ENCODE measurements around the gene SUPT3H. TPM values are rescaled to one million over a fixed set of nuclear protein-coding genes. Genes with fewer than 3 reads are reported as not detected.
A peak's percentile ranks its signal among the peaks of the same experiment; 100 is the strongest.
"Not testable (repeated sequence)": the region's sequence is repeated elsewhere in the genome, so short reads cannot be mapped to it uniquely, and the experiment has no call there.

Gene SUPT3H
- total RNA-seq, 1 experiment from 2014 or later: 12.7 TPM

DNA sequence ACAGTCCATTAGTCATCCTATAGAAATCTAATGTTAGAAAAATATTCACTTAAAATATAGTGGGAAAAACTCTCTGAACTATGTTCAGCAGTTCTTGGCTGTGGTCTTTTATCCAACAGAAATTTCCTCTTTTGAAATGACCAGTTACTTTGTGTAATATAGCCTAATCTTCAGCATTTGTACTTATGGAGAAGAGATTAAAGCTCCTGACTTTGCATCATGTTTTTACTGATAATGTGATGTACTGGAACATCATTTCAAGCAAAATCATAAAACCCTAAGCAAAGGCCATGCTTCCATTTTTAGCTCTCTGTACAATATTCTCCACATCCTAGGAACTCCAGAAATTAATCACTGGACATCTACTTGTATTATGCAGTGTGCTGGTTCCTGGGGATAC is 480.4 kb downstream of the SUPT3H start:
- no TSS peak for BruUV-seq (replicated peaks)

GRCh38 chr6:44896701-44897100 is 481.0 kb downstream of the SUPT3H start:
- H3K4me3 Mint-ChIP-seq (ENCODE audit: unreplicated experiment): no peak overlapping the region
- TF ChIP-seq, protein P1, sequence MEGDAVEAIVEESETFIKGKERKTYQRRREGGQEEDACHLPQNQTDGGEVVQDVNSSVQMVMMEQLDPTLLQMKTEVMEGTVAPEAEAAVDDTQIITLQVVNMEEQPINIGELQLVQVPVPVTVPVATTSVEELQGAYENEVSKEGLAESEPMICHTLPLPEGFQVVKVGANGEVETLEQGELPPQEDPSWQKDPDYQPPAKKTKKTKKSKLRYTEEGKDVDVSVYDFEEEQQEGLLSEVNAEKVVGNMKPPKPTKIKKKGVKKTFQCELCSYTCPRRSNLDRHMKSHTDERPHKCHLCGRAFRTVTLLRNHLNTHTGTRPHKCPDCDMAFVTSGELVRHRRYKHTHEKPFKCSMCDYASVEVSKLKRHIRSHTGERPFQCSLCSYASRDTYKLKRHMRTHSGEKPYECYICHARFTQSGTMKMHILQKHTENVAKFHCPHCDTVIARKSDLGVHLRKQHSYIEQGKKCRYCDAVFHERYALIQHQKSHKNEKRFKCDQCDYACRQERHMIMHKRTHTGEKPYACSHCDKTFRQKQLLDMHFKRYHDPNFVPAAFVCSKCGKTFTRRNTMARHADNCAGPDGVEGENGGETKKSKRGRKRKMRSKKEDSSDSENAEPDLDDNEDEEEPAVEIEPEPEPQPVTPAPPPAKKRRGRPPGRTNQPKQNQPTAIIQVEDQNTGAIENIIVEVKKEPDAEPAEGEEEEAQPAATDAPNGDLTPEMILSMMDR (IDR thresholded peaks at IDR 0.05; ENCODE audit: unreplicated experiment): no peak
- BruUV-seq (replicated peaks): no TSS peak
- no peaks in the 10 kb centered on the region for H3K27me3 Mint-ChIP-seq (ENCODE audit: insufficient read depth, unreplicated experiment)
- no peaks in the 10 kb centered on the region for H3K4me1 Mint-ChIP-seq (ENCODE audit: insufficient read depth, unreplicated experiment)
- POLR2A ChIA-PET: no interaction called here
- no peak overlapping the region for H3K27ac Mint-ChIP-seq (ENCODE audit: low read depth, unreplicated experiment)
- no peak for DNase-seq (ENCODE audit: unreplicated experiment)
- no peaks in the 10 kb centered on the region for H3K9me3 Mint-ChIP-seq (ENCODE audit: unreplicated experiment)
- no peaks in the 10 kb centered on the region for H3K36me3 Mint-ChIP-seq (ENCODE audit: insufficient read depth, unreplicated experiment)
- CTCF ChIA-PET: no interaction called here
- intact Hi-C loops (cut with micrococcal nuclease): no loop called here

More for the DNA sequence above, 480.4 kb downstream of the SUPT3H start:
- Mint-ChIP-seq H3K9me3 (ENCODE audit: unreplicated experiment) (no peaks in the 10 kb centered on the region), H3K36me3 (ENCODE audit: insufficient read depth, unreplicated experiment) (no peaks in the 10 kb centered on the region), H3K27me3 (ENCODE audit: insufficient read depth, unreplicated experiment) (no peaks in the 10 kb centered on the region), H3K4me1 (ENCODE audit: insufficient read depth, unreplicated experiment) (no peaks in the 10 kb centered on the region), H3K27ac (ENCODE audit: low read depth, unreplicated experiment) (no peak overlapping the region), H3K4me3 (ENCODE audit: unreplicated experiment) (no peak overlapping the region)
- no peak for DNase-seq (ENCODE audit: unreplicated experiment)
- CTCF ChIA-PET: interaction anchor here (0.6 kb wide), 1 partner anchor 1139 kb away, joined by 3 read pairs; no protein-coding TSS in a partner anchor
- intact Hi-C loops (cut with micrococcal nuclease): no loop called here
- TF ChIP-seq, protein P1 (IDR thresholded peaks at IDR 0.05; ENCODE audit: unreplicated experiment): no peak
- POLR2A ChIA-PET: interaction anchor here (0.6 kb wide), 1 partner anchor 740 kb away, joined by 3 read pairs; no protein-coding TSS in a partner anchor

DNA sequence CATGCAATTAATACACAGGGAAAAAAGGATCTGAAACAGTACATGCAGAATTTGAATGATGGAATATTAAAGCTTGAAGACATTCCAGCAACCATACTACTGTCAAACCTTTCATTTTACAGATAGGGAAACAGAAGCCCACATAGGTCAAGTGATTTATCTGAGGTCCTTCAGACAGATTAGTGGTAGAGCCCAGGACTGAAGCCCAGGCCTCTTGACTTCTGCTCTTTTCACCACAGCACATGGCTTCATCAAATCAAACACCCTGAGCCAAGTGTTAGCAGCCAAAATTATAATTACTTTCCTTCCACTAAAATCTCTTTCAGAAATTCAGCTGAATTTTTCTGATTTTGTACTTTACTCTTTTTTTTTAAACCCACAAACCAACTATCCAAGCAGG is 485.2 kb downstream of the SUPT3H start:
- Mint-ChIP-seq H3K27ac (ENCODE audit: low read depth, unreplicated experiment) (peak overlapping the region; percentile 46), H3K9me3 (ENCODE audit: unreplicated experiment) (no peaks in the 10 kb centered on the region), H3K27me3 (ENCODE audit: insufficient read depth, unreplicated experiment) (no peaks in the 10 kb centered on the region), H3K36me3 (ENCODE audit: insufficient read depth, unreplicated experiment) (no peaks in the 10 kb centered on the region), H3K4me3 (ENCODE audit: unreplicated experiment) (no peak overlapping the region), H3K4me1 (ENCODE audit: insufficient read depth, unreplicated experiment) (no peaks in the 10 kb centered on the region)
- ChIA-PET CTCF (no interaction called here), POLR2A (interaction anchor here (0.6 kb wide), 1 partner anchor 27 kb away, joined by 3 read pairs; no protein-coding TSS in a partner anchor)
- no TSS peak for BruUV-seq (replicated peaks)
- intact Hi-C loops (cut with micrococcal nuclease): no loop called here
- TF ChIP-seq, protein P1 (IDR thresholded peaks at IDR 0.05; ENCODE audit: unreplicated experiment): no peak
- no peak for DNase-seq (ENCODE audit: unreplicated experiment)

DNA sequence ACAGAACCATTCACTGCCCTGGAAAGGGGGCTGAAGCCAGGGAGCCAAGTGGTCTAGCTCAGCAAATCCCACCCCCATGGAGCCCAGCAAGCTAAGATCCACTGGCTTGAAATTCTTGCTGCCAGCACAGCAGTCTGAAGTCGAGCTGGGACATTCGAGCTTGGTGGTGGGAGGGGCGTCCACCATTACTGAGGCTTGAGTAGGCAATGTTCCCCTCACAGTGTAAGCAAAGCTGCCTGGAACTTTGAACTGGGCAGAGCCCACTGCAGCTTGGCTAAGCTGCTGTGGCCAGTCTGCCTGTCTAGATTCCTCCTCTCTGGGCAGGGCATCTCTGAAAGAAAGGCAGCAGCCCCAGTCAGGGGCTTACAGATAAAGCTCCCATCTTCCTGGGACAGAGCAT is 498.7 kb downstream of the SUPT3H start:
- CTCF ChIA-PET; POLR2A ChIA-PET; H3K27ac Mint-ChIP-seq (ENCODE audit: low read depth, unreplicated experiment); H3K36me3 Mint-ChIP-seq (ENCODE audit: insufficient read depth, unreplicated experiment); H3K27me3 Mint-ChIP-seq (ENCODE audit: insufficient read depth, unreplicated experiment); DNase-seq (ENCODE audit: unreplicated experiment); H3K4me1 Mint-ChIP-seq (ENCODE audit: insufficient read depth, unreplicated experiment); H3K9me3 Mint-ChIP-seq (ENCODE audit: unreplicated experiment); intact Hi-C loops (cut with micrococcal nuclease); BruUV-seq (replicated peaks); H3K4me3 Mint-ChIP-seq (ENCODE audit: unreplicated experiment): not testable (repeated sequence)

DNA sequence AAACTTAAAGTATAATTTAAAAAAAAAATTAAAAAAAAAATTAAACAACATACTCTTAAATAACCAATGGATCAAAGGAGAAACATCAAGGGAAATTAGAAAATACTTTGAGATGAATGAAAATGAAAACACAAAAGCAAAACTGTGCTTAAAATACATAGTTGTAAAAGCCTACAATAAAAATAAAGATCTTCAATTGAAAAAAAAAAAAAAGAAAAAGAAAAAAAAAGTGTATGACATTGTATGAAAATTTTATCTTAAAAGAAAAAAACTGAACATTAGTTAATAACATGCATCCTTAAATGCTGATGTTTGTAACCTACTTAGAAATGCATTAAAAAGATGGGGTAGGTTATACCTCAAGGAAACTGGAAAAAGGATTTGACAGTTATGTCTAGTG is 501.1 kb downstream of the SUPT3H start:
- DNase-seq (ENCODE audit: unreplicated experiment); H3K36me3 Mint-ChIP-seq (ENCODE audit: insufficient read depth, unreplicated experiment); H3K27me3 Mint-ChIP-seq (ENCODE audit: insufficient read depth, unreplicated experiment); H3K4me1 Mint-ChIP-seq (ENCODE audit: insufficient read depth, unreplicated experiment); H3K4me3 Mint-ChIP-seq (ENCODE audit: unreplicated experiment); intact Hi-C loops (cut with micrococcal nuclease); H3K9me3 Mint-ChIP-seq (ENCODE audit: unreplicated experiment); BruUV-seq (replicated peaks); H3K27ac Mint-ChIP-seq (ENCODE audit: low read depth, unreplicated experiment); CTCF ChIA-PET; POLR2A ChIA-PET: not testable (repeated sequence)

Data from MCF 10A (cell line).